ENCODE results near the gene FBLL1.
"Not testable (repeated sequence)": the region's sequence is repeated elsewhere in the genome, so short reads cannot be mapped to it uniquely, and the experiment has no call there.

The FBLL1 gene

GRCh38 chr5:168553377-168554130 lies 24.4 kb downstream of the FBLL1 start:
- DNase-seq = no peak

- no peak for DNase-seq
These were observed 28.3 kb downstream of the FBLL1 start for GRCh38 chr5:168557389-168557788.

- no peak for DNase-seq
These were observed 33.2 kb downstream of the FBLL1 start for GRCh38 chr5:168562279-168562678.

GRCh38 chr5:168563959-168564358 lies 34.9 kb downstream of the FBLL1 start:
- DNase-seq = no peak

GRCh38 chr5:168568738-168569137 lies 39.6 kb downstream of the FBLL1 start:
- no peak for DNase-seq

- no peak for DNase-seq
These were observed 41.6 kb downstream of the FBLL1 start for GRCh38 chr5:168570490-168571328.

GRCh38 chr5:168573663-168574062 lies 44.6 kb downstream of the FBLL1 start:
- DNase-seq = not testable (repeated sequence)

GRCh38 chr5:168574156-168574555 lies 45.1 kb downstream of the FBLL1 start:
- not testable (repeated sequence) for DNase-seq

- no peak for DNase-seq
These were observed 46.6 kb downstream of the FBLL1 start for GRCh38 chr5:168575391-168576372.

- DNase-seq = no peak
These were observed 48.9 kb downstream of the FBLL1 start for GRCh38 chr5:168578006-168578405.

GRCh38 chr5:168578538-168579487 lies 49.7 kb downstream of the FBLL1 start, which contains the start of gene PANK3:
Gene PANK3 (minus strand): TSS chr5:168579368. CDS start chr5:168579283, 85 bp downstream.
- peak; percentile 40 for DNase-seq

- peak; percentile 90 for DNase-seq
These were observed 50.6 kb downstream of the FBLL1 start for GRCh38 chr5:168579488-168580226.

- DNase-seq = no peak
These were observed 51.1 kb downstream of the FBLL1 start for GRCh38 chr5:168580227-168580508.

Data from NCI-H1436 (cell line).